Amniotic stem cell (primary cell): ENCODE measurements around the gene ANO6.
"Not testable (repeated sequence)": the region's sequence is repeated elsewhere in the genome, so short reads cannot be mapped to it uniquely, and the experiment has no call there.

Source experiments
- DNase-seq: peaks from one replicate; lab custom pipeline; 2025; lab: John Stamatoyannopoulos, UW

The ANO6 gene

DNA sequence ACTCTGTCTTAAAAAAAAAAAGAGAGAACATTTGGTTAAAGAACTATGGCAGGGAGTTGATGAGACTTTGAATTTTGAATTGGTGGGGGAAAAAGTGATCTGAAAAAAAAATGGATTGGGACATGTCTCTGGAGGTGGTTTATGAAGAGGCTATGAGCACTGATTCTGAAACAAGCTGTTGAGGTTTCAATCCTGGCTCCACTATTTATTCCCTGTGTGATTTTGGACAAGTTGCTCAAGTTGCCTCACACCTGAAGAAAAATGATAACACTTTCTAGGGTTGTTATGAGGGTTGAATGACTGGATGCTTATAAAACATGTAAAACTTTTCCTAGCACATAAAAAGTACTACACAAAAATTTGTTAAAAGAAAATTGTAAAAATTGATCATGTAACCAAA is 1.8 kb upstream of the ANO6 start:
- no peak for DNase-seq

- no peak for DNase-seq
Observed at GRCh38 chr12:45214749-45215418, 1.0 kb upstream of the ANO6 start.

DNA sequence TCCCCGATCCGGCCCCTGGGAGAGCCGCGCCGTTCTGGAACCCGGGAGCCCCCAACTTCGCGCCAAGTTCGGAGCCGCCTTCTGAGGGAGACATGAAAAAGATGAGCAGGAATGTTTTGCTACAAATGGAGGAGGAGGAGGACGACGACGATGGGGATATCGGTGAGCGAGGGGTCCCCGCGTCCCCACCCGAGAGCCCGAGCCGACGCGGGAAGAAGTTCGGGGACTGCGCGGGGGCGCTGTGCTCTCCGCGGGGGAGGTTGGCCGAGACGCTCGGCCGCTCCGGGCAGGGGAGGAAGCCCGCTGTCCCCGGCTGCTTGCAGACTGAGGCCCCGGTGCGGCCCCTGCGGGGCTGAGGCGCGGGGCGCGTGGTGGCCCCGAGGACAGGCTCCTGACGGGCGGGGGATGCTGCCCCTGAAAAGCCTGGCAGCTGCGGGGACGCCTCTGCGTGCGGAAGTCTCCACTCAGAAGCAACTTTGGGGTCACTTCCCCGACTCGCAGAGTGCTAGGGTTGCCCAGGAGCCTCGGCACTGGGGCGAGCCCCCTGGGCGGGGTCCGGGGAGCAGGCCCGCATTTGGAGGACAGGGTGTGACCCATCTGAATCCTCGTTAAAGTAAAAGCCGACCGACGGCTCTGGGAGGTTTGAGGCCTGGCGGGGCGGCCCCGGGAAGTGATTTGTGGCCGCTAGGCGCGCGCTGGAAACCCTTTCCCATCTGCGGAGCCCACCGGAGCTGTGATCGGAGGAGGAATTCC is 511 bp downstream of the ANO6 start:
- DNase-seq: no peak

GRCh38 chr12:45216983-45217485 is 1.1 kb downstream of the ANO6 start:
- no peak for DNase-seq

DNA sequence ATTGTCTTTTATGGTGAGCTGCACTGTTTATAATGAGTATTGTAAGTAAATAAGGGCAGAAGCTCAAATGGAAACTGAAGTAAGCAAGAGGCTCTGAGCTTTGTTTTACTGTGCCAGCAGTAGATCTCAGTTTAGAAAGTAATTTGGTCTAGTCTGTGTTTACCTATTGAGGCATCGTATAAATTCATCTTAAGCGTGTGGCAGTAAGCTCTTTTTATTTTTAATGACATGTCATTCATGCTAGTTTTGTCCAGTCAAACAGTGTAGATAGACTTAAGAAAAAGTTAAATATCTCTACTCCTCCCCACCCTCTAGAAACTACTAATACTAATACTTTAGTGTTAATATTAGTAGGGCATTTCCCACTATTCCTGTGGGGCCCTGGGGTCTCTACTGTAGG is 2.0 kb downstream of the ANO6 start:
- no peak for DNase-seq

DNA sequence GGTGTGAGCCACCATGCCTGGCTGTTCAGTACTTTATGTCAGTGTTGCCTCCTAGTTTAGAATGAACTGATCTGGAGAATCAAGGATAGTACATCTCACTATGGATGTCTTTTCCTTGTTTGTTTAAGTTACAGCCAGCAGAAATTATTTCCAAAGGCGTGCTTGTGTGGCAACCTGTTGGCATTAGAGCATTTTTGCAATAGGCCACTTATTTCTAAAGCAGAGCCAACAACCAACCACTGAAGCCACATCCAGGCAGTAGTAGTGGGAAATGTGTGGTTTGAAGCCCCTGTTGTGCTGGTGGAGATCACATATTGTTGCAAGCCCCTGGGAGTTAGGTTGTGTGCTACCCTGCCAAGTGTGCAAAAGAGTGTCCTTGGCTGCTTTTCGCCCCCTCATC is 3.7 kb downstream of the ANO6 start:
- no peak for DNase-seq

DNA sequence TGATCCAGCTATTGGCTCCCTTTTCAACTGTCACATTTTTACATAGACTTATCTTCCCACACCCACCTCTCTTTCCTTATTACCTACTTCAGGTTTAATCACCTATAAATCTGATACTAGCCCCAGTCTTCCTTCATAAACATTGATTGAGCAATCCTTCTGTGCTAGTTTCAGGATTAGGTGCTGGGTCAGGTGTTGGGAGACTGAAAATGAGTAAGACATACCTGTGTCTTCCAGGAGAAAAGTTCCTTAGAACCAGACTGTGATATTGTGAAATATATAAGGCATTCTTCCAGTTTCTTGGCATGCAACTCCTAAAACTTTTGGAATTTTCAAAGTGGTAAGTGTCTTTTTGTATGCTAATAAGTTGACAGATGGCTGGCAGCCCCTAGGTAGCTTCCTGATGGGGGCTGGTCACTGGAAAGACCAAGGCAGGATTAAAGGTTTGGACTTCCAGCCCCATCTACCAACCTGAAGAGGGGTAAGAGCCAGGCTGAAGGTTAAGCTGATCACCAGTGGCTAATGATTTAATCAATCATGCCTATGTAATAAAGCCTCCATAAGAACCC is 4.6 kb downstream of the ANO6 start:
- DNase-seq: no peak

DNA sequence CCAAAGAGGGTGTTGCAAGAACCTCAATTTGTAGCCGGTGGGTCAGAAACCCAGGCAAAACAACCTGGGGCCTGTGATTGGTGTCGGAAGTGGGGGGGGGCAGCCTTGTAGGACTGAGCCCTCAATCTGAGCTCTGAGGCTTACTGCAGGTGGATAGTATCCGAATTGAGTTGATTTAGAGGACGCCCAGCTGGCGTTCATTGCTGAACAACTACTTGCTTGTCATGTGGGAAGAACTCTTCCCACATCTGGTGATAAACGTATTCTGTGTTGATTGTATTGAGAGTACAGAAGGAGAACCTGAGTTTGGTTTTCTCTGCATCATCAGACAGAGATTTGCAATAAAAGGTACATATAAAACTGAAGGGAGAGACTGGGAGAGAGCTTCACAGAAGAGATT is 5.1 kb downstream of the ANO6 start:
- DNase-seq: no peak

- no peak for DNase-seq
Observed at GRCh38 chr12:45223868-45224267, 8.0 kb downstream of the ANO6 start.

- no peak for DNase-seq
Observed at GRCh38 chr12:45224311-45224710, 8.4 kb downstream of the ANO6 start.

DNA sequence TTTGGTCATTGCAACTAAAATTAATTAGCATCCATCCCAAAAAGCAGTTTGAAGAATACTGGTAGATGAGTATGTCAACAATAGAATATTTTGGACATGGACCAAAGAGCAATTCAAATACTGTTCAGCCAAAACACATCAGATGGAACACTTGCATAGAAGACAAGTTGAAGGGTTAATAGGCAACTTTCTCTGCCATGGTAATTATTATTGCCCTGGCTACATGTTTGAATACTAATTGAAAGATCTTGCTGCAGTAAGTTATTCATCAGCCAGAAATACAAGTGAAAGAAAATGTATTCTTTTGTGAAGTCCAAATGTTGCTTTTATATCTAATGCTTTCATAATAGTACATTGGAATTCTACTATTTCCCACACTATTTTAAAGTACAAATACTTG is 10.1 kb downstream of the ANO6 start:
- no peak for DNase-seq

DNA sequence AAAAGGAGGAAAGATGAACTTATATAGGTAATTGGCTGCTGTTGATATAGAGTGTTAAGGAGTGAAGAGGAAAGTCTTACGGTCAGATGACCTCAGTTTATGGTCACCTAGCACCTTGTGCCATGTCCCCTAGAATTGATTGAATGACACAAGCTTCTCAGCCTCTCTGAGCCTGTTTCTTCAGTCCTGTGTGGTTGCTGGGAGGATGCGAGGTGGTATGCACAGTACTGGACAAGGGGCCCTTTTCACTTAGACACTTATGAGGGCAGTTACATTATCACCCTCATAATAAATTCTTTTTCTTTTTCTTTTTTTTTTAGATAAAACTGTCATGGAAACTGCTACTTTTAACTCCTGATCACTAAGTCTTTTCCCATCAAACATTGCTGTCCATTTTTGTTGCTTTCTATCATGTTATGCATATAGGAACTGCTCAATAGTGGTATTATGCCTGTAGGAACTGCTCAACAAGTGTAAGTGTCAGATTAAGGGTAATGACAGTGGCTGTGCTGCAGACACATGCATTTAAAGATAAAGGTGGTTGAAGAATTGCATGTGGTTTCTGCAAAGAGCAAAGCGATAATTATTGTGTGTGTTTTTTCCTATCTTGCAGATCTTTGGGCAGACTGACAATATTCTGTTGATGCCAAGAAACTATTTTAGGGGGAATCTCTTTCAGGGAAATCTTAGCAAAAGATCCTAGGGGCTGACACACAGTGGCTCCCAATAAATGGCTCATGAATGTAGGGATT is 11.6 kb downstream of the ANO6 start:
- DNase-seq: no peak

DNA sequence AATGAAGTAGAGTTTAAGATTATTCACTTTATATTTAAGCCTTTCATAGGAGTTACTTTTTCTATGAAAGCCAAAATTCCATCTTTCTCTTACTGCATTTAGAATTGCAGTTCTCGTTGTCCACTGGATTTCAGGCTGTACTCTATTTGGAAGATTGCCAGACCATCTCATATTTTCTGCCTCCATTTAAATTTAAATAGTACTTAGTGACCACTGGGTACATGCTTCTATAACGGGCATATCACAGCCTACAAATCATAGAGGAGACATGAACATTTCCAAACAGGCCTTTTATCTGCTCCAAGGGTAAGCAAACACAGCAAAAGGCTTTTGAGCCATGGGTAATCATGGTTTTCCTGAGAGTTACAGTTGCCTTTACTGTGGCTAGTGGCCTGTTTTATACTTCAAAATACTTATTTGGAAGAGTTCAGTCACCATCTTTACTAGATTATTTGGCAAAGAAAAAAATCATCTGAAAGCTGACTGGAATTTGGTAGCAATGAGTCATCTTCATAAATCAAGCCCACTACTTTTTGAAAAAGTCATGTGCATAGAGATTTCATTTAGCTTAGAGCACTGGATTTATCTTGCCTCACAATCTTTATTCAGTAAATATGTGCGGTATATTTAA is 15.7 kb downstream of the ANO6 start:
- no peak for DNase-seq

DNA sequence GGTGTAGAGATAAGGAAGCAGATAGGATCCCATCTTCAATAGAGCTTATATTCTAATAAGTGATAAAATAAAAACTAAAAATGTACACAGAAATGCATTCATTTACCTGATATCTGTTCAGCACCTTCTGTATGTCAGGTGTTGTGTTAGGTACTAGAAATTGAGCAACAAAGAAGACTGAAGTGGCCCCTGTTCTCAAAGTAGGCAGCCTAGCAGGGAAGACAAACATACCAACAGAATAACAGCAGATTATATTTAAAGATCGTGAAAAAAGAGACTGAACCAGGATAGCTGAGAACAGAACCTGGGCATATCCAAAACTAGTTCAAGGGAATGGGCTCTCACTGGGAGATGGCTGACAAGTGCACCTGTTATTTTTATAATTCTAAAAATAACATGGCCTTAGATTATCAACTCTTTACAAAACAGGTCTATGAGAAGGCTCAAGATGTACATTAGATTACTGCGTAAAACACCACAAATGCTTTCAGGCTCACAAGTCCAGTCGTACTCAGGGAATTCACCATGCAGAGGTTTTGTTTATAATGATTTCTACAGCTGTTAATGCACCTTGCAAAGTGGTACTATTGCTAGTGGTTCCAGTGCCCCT is 16.4 kb downstream of the ANO6 start:
- DNase-seq: no peak

GRCh38 chr12:45232756-45233372 is 17.0 kb downstream of the ANO6 start:
- DNase-seq: peak; percentile 83

GRCh38 chr12:45234139-45234865 is 18.4 kb downstream of the ANO6 start:
- peak; percentile 89 for DNase-seq

GRCh38 chr12:45235087-45236025 is 19.5 kb downstream of the ANO6 start:
- no peak for DNase-seq

- not testable (repeated sequence) for DNase-seq
Observed at GRCh38 chr12:45236383-45236782, 20.5 kb downstream of the ANO6 start.

- DNase-seq: no peak
Observed at GRCh38 chr12:45242180-45242579, 26.3 kb downstream of the ANO6 start.
